LHCN-M2 (cell line): ENCODE data around the gene REV1. TPM values are rescaled to one million over a fixed set of nuclear protein-coding genes. Genes with fewer than 3 reads are reported as not detected.
"Not testable (repeated sequence)": the region's sequence is repeated elsewhere in the genome, so short reads cannot be mapped to it uniquely, and the experiment has no call there.

Experiments used
- DNase-seq: peaks from one replicate; pipeline ENCODE4 v3.0.0-alpha.2; 2012; ENCODE audit warnings: low read depth
- total RNA-seq: library from RNA; depleted of rRNA; stranded (reverse); fragments of >200 nt; gene quantifications from 2 replicates; pipeline ENCODE4 v1.2.3, GENCODE V29; 2014

The REV1 gene
- total RNA-seq, 1 experiment from 2014 or later = 19.0 TPM

GRCh38 chr2:99487906-99488305 lies 1.9 kb downstream of the REV1 start:
- DNase-seq = no peak

GRCh38 chr2:99485824-99486223 lies 4.0 kb downstream of the REV1 start:
- no peak for DNase-seq

GRCh38 chr2:99485411-99485810 lies 4.4 kb downstream of the REV1 start:
- DNase-seq = no peak

GRCh38 chr2:99484205-99484604 lies 5.6 kb downstream of the REV1 start:
- no peak for DNase-seq

- peak; percentile 27 for DNase-seq
These were observed 7.9 kb downstream of the REV1 start for GRCh38 chr2:99481941-99482340.

GRCh38 chr2:99481527-99481926 lies 8.3 kb downstream of the REV1 start:
- DNase-seq = no peak

- peak; percentile 9 for DNase-seq
These were observed 9.4 kb downstream of the REV1 start for GRCh38 chr2:99480390-99480789.

- no peak for DNase-seq
These were observed 11.2 kb downstream of the REV1 start for GRCh38 chr2:99478632-99479031.

- no peak for DNase-seq
These were observed 12.8 kb downstream of the REV1 start for GRCh38 chr2:99477054-99477453.

- no peak for DNase-seq
These were observed 13.2 kb downstream of the REV1 start for GRCh38 chr2:99476629-99477028.

GRCh38 chr2:99475095-99475494 lies 14.7 kb downstream of the REV1 start:
- DNase-seq = not testable (repeated sequence)

- DNase-seq = no peak
These were observed 16.2 kb downstream of the REV1 start for GRCh38 chr2:99473518-99474083.

- DNase-seq = peak; percentile 16
These were observed 17.2 kb downstream of the REV1 start for GRCh38 chr2:99472600-99472960.

GRCh38 chr2:99471654-99472599 lies 17.9 kb downstream of the REV1 start:
- no peak for DNase-seq

- DNase-seq = no peak
These were observed 18.9 kb downstream of the REV1 start for GRCh38 chr2:99470957-99471356.

GRCh38 chr2:99470459-99470858 lies 19.4 kb downstream of the REV1 start:
- not testable (repeated sequence) for DNase-seq

- no peak for DNase-seq
These were observed 20.4 kb downstream of the REV1 start for GRCh38 chr2:99469394-99469793.

GRCh38 chr2:99468155-99468554 lies 21.7 kb downstream of the REV1 start:
- DNase-seq = no peak

GRCh38 chr2:99467390-99467789 lies 22.4 kb downstream of the REV1 start:
- no peak for DNase-seq

- DNase-seq = no peak
These were observed 27.9 kb downstream of the REV1 start for GRCh38 chr2:99461828-99462483.

- no peak for DNase-seq
These were observed 31.3 kb downstream of the REV1 start for GRCh38 chr2:99458529-99458928.

GRCh38 chr2:99451686-99452085 lies 38.1 kb downstream of the REV1 start:
- DNase-seq = no peak

GRCh38 chr2:99451280-99451679 lies 38.5 kb downstream of the REV1 start:
- DNase-seq = no peak
